ENCODE data around the gene CHGA.

CHGA gene

GRCh38 chr14:92884410-92884809 lies 38.5 kb upstream of the CHGA start:
- no peak overlapping the region for H3K27ac ChIP-seq
- TF ChIP-seq CTCF (IDR thresholded peaks at IDR 0.05), result no peak
- DNase-seq (ENCODE audit: low spot score), result no peak
- H3K4me3 ChIP-seq, result no peak overlapping the region

- no peak for DNase-seq (ENCODE audit: low spot score)
- H3K27ac ChIP-seq, result no peak overlapping the region
- no peak overlapping the region for H3K4me3 ChIP-seq
- TF ChIP-seq CTCF (IDR thresholded peaks at IDR 0.05), result no peak
Measured at GRCh38 chr14:92885279-92886061, 37.5 kb upstream of the CHGA start.

GRCh38 chr14:92886337-92886736 lies 36.6 kb upstream of the CHGA start:
- Histone ChIP-seq H3K27ac (no peak overlapping the region), H3K4me3 (no peak overlapping the region)
- TF ChIP-seq CTCF (IDR thresholded peaks at IDR 0.05), result no peak
- DNase-seq (ENCODE audit: low spot score), result no peak

- no peak overlapping the region for H3K4me3 ChIP-seq
- H3K27ac ChIP-seq, result no peak overlapping the region
- no peak for TF ChIP-seq CTCF (IDR thresholded peaks at IDR 0.05)
- DNase-seq (ENCODE audit: low spot score), result no peak
Measured at GRCh38 chr14:92887157-92887556, 35.8 kb upstream of the CHGA start.

GRCh38 chr14:92888896-92889295 lies 34.1 kb upstream of the CHGA start:
- H3K4me3 ChIP-seq, result no peak overlapping the region
- DNase-seq (ENCODE audit: low spot score), result no peak
- no peak for TF ChIP-seq CTCF (IDR thresholded peaks at IDR 0.05)
- H3K27ac ChIP-seq, result no peak overlapping the region

GRCh38 chr14:92890830-92891588 lies 31.9 kb upstream of the CHGA start:
- Histone ChIP-seq H3K4me3 (no peak overlapping the region), H3K27ac (no peak overlapping the region)
- DNase-seq (ENCODE audit: low spot score), result no peak
- no peak for TF ChIP-seq CTCF (IDR thresholded peaks at IDR 0.05)

- TF ChIP-seq CTCF (IDR thresholded peaks at IDR 0.05), result no peak
- Histone ChIP-seq H3K4me3 (no peak overlapping the region), H3K27ac (no peak overlapping the region)
- DNase-seq (ENCODE audit: low spot score), result no peak
Measured at GRCh38 chr14:92892589-92892988, 30.4 kb upstream of the CHGA start.
